Mucosa of descending colon (tissue), 3 donors: ENCODE data around the gene MADCAM1. TPM values are rescaled to one million over a fixed set of nuclear protein-coding genes. Genes with fewer than 3 reads are reported as not detected.
"Not testable (repeated sequence)": the region's sequence is repeated elsewhere in the genome, so short reads cannot be mapped to it uniquely, and the experiment has no call there.

Source experiments
- ATAC-seq: fragments of 200-7000 bp; cut with Tn5 transposase; one replicate; pipeline ENCODE4 v1.9.1; 2020; ENCODE audit warnings: mild to moderate bottlenecking, moderate library complexity
- DNase-seq, 3 donors: peaks; one replicate each; pipeline ENCODE4 v3.0.0-alpha.2; 2020
- H3K36me3 ChIP-seq: fragments of 200-600 bp; one replicate; pipeline ENCODE4 v1.8.0; 2021; ENCODE audit warnings: low read depth, mild to moderate bottlenecking
- H3K4me1 ChIP-seq: fragments of 200-600 bp; one replicate; pipeline ENCODE4 v1.8.0; 2021; ENCODE audit warnings: low read depth, mild to moderate bottlenecking
- H3K4me3 ChIP-seq: fragments of 200-600 bp; one replicate; pipeline ENCODE4 v1.8.0; 2021; ENCODE audit warnings: mild to moderate bottlenecking
- H3K9me3 ChIP-seq: fragments of 200-600 bp; one replicate; pipeline ENCODE4 v1.8.0; 2021; ENCODE audit warnings: mild to moderate bottlenecking
- intact Hi-C, 2 donors: fragments of 100-400 bp; cut with DNase I in 1 of 2; cut with micrococcal nuclease in 1 of 2; formaldehyde crosslinking; loops; one replicate each; pipeline versions ENCODE4 v1.11.0 to v1.11.1; 2022; cut with DNase I, micrococcal nuclease
- total RNA-seq, 3 donors: library from RNA; stranded (reverse); fragmentation: NEBNext Ultra II Directional in 2 of 3; extraction: Animal tissue kit (Norgen Biotek cat#: 25700) in 2 of 3; gene quantifications; one replicate each; pipeline versions ENCODE4 v1.2.1 to v1.2.4, GENCODE V29; 2021 to 2023
- TF ChIP-seq, protein P1 (sequence below): fragments of 200-600 bp; IDR thresholded peaks from one replicate; pipeline ENCODE4 v1.8.0; 2022; ENCODE audit warnings: antibody characterized with exemption, mild to moderate bottlenecking
- donor health status: DM: no; HTN: no; CAD: no; lungs with moderate emphysema.
- donor health status: DM: no; HTN: no; CAD: no.
- donor health status: DM: no; HTN: yes; CAD: no.

MADCAM1 gene
- total RNA-seq, 3 donors from 2014 or later = 2.3 to 4.3 (median 4.1) TPM

DNA sequence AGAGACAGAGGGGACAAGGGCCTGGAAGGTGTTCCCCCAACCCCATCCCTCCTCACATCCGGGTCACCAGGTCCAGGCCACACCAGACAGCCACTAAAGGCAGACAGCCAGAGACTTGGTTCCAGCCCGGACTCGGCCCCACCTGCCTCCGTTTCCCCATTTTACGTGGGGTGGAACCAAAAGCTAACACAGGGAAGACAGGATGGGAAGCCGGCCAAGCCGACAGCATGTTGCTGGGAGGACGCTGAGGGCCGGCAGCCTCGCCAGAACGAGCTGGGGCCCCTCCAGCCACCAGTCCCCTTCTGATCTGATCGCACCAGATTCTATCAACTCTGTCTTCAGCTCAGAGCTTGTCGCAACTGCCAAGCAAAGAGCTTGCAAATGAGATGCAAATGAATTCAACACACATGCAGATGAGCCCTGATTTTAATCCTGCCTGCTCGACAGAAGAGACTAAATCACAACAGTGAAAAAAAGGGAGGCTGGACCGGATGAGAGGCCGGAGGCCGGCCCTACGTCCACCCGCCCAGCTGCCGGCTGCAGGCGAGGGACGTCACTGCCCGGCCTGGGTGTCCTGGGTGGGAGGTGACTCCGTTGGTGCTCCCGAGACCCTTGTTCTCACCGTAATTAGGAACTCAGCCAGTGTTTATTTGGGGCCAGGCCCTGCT lies 17.9 kb upstream of the MADCAM1 start:
- intact Hi-C loops = no loop called here
- H3K36me3 ChIP-seq = no peaks in the 10 kb centered on the region

DNA sequence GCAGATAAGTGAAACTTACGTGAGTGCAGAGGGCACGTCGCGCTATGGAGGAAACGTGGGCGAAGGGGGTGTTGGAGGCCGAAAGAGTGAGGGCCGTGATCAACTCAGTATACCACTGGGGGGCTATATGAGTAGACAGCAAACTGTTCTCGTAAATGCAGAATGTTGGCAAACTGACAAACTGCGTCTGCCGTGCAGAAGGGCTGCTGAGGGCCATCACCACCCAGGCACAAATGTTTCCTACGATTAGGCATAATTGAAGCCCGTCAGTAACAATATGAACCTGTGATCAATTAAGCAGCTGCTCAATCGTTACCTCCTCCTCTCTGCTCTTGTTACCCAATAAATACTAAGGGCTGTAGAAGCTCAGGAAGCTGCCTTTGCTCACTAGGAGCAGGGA lies 17.3 kb upstream of the MADCAM1 start:
- H3K9me3 ChIP-seq = no peaks in the 10 kb centered on the region
- intact Hi-C loops = no loop called here
- H3K4me1 ChIP-seq = no peaks in the 10 kb centered on the region
- no peak for DNase-seq
- ATAC-seq = no peak
- no peak overlapping the region for H3K4me3 ChIP-seq
- TF ChIP-seq, protein P1, sequence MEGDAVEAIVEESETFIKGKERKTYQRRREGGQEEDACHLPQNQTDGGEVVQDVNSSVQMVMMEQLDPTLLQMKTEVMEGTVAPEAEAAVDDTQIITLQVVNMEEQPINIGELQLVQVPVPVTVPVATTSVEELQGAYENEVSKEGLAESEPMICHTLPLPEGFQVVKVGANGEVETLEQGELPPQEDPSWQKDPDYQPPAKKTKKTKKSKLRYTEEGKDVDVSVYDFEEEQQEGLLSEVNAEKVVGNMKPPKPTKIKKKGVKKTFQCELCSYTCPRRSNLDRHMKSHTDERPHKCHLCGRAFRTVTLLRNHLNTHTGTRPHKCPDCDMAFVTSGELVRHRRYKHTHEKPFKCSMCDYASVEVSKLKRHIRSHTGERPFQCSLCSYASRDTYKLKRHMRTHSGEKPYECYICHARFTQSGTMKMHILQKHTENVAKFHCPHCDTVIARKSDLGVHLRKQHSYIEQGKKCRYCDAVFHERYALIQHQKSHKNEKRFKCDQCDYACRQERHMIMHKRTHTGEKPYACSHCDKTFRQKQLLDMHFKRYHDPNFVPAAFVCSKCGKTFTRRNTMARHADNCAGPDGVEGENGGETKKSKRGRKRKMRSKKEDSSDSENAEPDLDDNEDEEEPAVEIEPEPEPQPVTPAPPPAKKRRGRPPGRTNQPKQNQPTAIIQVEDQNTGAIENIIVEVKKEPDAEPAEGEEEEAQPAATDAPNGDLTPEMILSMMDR = no peak
- H3K36me3 ChIP-seq = no peaks in the 10 kb centered on the region

More for the DNA sequence above, 17.9 kb upstream of the MADCAM1 start:
- ATAC-seq (no peak), DNase-seq (no peak)
- TF ChIP-seq, protein P1 = no peak
- no peaks in the 10 kb centered on the region for H3K4me1 ChIP-seq
- H3K4me3 ChIP-seq = no peak overlapping the region
- no peaks in the 10 kb centered on the region for H3K9me3 ChIP-seq

DNA sequence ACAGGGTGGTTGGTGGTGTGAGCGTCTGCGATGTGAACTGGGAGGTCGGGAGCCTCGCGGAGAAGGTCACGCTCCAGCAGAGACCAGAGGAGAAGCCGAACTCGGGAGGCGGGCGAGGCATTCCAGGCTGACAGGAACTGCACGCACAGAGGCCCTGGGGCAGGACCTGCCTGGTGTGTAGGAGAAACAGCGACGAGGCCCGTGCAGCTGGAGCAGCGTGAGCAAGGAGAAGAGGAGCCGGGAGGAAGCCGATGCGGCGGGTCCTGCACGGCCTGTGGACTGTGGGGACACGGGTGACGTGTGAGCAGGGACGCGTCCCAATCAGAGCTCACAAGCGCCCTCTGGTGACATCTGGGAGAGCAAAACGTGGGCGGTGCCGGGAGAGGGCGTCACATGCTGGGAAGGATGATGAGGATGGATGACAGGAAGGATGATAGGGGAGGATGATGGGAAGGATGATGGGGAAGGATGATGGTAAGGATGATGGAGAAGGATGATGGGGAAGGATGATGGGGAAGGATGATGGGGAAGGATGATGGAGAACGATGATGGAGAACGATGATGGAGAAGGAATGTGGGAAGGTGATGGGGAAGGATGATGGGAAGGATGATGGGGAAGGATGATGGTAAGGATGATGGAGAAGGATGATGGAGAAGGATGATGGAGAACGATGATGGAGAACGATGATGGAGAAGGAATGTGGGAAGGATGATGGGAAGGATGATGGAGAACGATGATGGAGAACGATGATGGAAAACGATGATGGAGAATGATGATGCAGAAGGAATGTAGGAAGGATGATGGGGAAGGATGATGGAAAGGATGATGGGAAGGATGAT lies 16.1 kb upstream of the MADCAM1 start:
- Histone ChIP-seq H3K9me3 (no peaks in the 10 kb centered on the region), H3K4me1 (no peaks in the 10 kb centered on the region), H3K36me3 (no peaks in the 10 kb centered on the region), H3K4me3 (no peak overlapping the region)
- ATAC-seq (peak; percentile 79), DNase-seq (peak in 2 of 3 donors; percentile 80 to 85)
- TF ChIP-seq, protein P1 = peak; percentile 22
- intact Hi-C loops = no loop called here

DNA sequence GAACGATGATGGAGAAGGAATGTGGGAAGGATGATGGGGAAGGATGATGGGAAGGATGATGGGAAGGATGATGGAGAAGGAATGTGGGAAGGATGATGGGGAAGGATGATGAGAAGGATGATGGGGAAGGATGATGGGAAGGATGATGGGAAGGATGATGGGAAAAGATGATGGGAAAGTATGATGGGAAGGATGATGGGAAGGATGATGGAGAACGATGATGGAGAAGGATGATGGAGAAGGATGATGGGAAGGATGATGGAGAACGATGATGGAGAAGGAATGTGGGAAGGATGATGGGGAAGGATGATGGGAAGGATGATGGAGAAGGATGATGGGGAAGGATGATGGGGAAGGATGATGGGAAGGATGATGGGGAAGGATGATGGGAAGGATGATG lies 15.2 kb upstream of the MADCAM1 start:
- intact Hi-C loops, H3K36me3 ChIP-seq, H3K4me1 ChIP-seq, ATAC-seq, H3K9me3 ChIP-seq, H3K4me3 ChIP-seq, DNase-seq: not testable (repeated sequence)

DNA sequence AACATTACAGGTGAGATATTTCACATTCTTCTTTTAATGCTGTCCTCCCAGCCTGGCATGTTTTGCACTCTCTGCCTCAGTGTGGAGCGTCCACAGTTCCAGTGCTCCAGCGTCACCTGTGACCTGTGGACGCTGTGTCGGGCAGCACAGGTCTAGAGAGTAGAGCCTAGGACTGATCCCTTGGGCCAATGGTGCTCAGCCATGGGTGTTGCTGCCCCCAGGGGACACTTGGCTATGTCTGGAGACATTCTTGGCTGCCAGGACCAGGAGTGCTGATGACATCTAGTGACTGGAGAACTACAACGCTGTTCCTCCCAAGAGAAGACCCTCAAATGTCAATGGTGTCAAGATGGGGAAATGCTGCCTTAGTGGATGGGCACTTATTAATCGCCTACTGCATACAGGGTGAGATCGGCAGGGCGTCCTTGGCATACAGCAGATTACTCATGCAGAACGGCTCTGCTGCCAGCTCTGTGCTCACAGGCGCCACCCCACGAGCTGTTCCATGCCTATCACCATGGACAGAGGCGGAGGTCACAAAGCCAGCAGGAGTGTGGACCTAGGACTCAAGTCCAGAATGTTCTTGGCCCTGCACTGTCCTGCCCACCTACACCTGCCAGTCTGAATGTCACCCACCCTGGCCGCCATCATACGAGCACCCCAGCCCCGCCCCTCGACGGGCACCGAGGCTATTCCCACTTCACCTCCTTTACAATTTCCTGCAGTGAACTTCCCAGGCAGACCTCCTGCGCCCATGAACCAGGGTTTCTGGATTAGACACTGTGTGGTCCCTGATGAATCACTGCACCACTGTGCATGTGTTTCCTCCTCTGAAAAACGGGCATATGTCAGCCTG lies 13.9 kb upstream of the MADCAM1 start:
- TF ChIP-seq, protein P1 = no peak
- H3K36me3 ChIP-seq = no peaks in the 10 kb centered on the region
- intact Hi-C loops = no loop called here
- ATAC-seq (peak; percentile 24), DNase-seq (peak in 1 of 3 donors; percentile 29)
- H3K9me3 ChIP-seq = no peaks in the 10 kb centered on the region
- H3K4me3 ChIP-seq = no peak overlapping the region
- no peaks in the 10 kb centered on the region for H3K4me1 ChIP-seq
